Measurements from ENCODE around the gene DEPDC5. TPM values are rescaled to one million over a fixed set of nuclear protein-coding genes. Genes with fewer than 3 reads are reported as not detected.

DEPDC5 gene
- total RNA-seq, 1 experiment from 2014 or later: 28.1 TPM

GRCh38 chr22:31882971-31883370, 129.2 kb downstream of the DEPDC5 start:
- BruUV-seq (replicated peaks): no TSS peak
- H4K20me1 ChIP-seq (ENCODE audit: insufficient read depth): no peaks in the 10 kb centered on the region
- TF ChIP-seq CTCF (conservative IDR thresholded peaks at IDR 0.05): no peak
- TF ChIP-seq EZH2 (IDR thresholded peaks at IDR 0.05; ENCODE audit: low read depth): no peak
- H3K9me2 ChIP-seq (ENCODE audit: insufficient read depth): no peaks in the 10 kb centered on the region
- H3K27me3 ChIP-seq (ENCODE audit: insufficient read depth, low read depth): no peaks in the 10 kb centered on the region
- intact Hi-C loops (cut with micrococcal nuclease; ENCODE audit: unreplicated experiment): no loop called here
- H3K9me3 ChIP-seq (ENCODE audit: insufficient read depth, low read depth): no peaks in the 10 kb centered on the region
- POLR2A ChIA-PET (ENCODE audit: unreplicated experiment): no interaction called here
- no peak overlapping the region for H3K4me3 ChIP-seq
- CTCF ChIA-PET: no interaction called here
- no peak overlapping the region for H3K4me2 ChIP-seq
- H3F3A ChIP-seq (ENCODE audit: insufficient read depth, low read depth): no peaks in the 10 kb centered on the region
- H2AFZ ChIP-seq: no peak overlapping the region
- H3K36me3 ChIP-seq (ENCODE audit: low read depth): no peaks in the 10 kb centered on the region
- DNase-seq: no peak
- H3K27ac ChIP-seq: no peak overlapping the region
- no peaks in the 10 kb centered on the region for H3K79me2 ChIP-seq (ENCODE audit: low read depth)
- H3K4me1 ChIP-seq (replicated peaks; ENCODE audit: insufficient read depth): no peaks in the 10 kb centered on the region

GRCh38 chr22:31883989-31884388, 130.2 kb downstream of the DEPDC5 start:
- Histone ChIP-seq H4K20me1 (ENCODE audit: insufficient read depth) (no peaks in the 10 kb centered on the region), H3K4me3 (no peak overlapping the region), H3K27me3 (ENCODE audit: insufficient read depth, low read depth) (no peaks in the 10 kb centered on the region), H3K4me2 (no peak overlapping the region), H3K27ac (no peak overlapping the region), H3F3A (ENCODE audit: insufficient read depth, low read depth) (no peaks in the 10 kb centered on the region), H3K36me3 (ENCODE audit: low read depth) (no peaks in the 10 kb centered on the region), H3K9me3 (ENCODE audit: insufficient read depth, low read depth) (no peaks in the 10 kb centered on the region), H3K9me2 (ENCODE audit: insufficient read depth) (no peaks in the 10 kb centered on the region), H3K79me2 (ENCODE audit: low read depth) (no peaks in the 10 kb centered on the region), H3K4me1 (replicated peaks; ENCODE audit: insufficient read depth) (no peaks in the 10 kb centered on the region), H2AFZ (no peak overlapping the region)
- TF ChIP-seq CTCF (conservative IDR thresholded peaks at IDR 0.05): no peak
- TF ChIP-seq EZH2 (IDR thresholded peaks at IDR 0.05; ENCODE audit: low read depth): no peak
- POLR2A ChIA-PET (ENCODE audit: unreplicated experiment): no interaction called here
- no peak for DNase-seq
- intact Hi-C loops (cut with micrococcal nuclease; ENCODE audit: unreplicated experiment): no loop called here
- CTCF ChIA-PET: interaction anchor here (0.5 kb wide), 1 partner anchor 591 kb away, joined by 3 read pairs; the partner anchor contains the start of gene PIK3IP1
- BruUV-seq (replicated peaks): no TSS peak

GRCh38 chr22:31891366-31892079, 137.7 kb downstream of the DEPDC5 start:
- intact Hi-C loops (cut with micrococcal nuclease; ENCODE audit: unreplicated experiment): no loop called here
- no peak overlapping the region for H2AFZ ChIP-seq
- no peak for DNase-seq
- H3F3A ChIP-seq (ENCODE audit: insufficient read depth, low read depth): peaks cover 9% of the 10 kb centered on the region; the same call in 1 of the 2 replicates
- no peak overlapping the region for H3K4me3 ChIP-seq
- ChIA-PET POLR2A (ENCODE audit: unreplicated experiment) (interaction anchor here (0.6 kb wide), 1 partner anchor 464 kb away, joined by 3 read pairs; no protein-coding TSS in a partner anchor), CTCF (no interaction called here)
- no peak for TF ChIP-seq CTCF (conservative IDR thresholded peaks at IDR 0.05)
- no peak for TF ChIP-seq EZH2 (IDR thresholded peaks at IDR 0.05; ENCODE audit: low read depth)
- H3K27me3 ChIP-seq (ENCODE audit: insufficient read depth, low read depth): no peaks in the 10 kb centered on the region
- H3K9me3 ChIP-seq (ENCODE audit: insufficient read depth, low read depth): no peaks in the 10 kb centered on the region
- H3K27ac ChIP-seq: 0 out of 2 replicates have a peak overlapping the region, but pooled peaks have one; percentile 1
- H3K36me3 ChIP-seq (ENCODE audit: low read depth): peaks cover 11% of the 10 kb centered on the region; the same call in 1 of the 2 replicates
- no peaks in the 10 kb centered on the region for H4K20me1 ChIP-seq (ENCODE audit: insufficient read depth)
- no peaks in the 10 kb centered on the region for H3K79me2 ChIP-seq (ENCODE audit: low read depth)
- no peaks in the 10 kb centered on the region for H3K4me1 ChIP-seq (replicated peaks; ENCODE audit: insufficient read depth)
- no peak overlapping the region for H3K4me2 ChIP-seq
- no peaks in the 10 kb centered on the region for H3K9me2 ChIP-seq (ENCODE audit: insufficient read depth)
- no TSS peak for BruUV-seq (replicated peaks)

Measured in PC-9 (cell line).